ENCODE measurements around the gene MIER3. TPM values are rescaled to one million over a fixed set of nuclear protein-coding genes. Genes with fewer than 3 reads are reported as not detected.

Gene MIER3
- total and polyA plus RNA-seq, 2 of the 13 experiments (the other 11 are each of a cell fraction or from before 2014, with no cell fraction given), result 14.6 to 38.8 TPM

DNA sequence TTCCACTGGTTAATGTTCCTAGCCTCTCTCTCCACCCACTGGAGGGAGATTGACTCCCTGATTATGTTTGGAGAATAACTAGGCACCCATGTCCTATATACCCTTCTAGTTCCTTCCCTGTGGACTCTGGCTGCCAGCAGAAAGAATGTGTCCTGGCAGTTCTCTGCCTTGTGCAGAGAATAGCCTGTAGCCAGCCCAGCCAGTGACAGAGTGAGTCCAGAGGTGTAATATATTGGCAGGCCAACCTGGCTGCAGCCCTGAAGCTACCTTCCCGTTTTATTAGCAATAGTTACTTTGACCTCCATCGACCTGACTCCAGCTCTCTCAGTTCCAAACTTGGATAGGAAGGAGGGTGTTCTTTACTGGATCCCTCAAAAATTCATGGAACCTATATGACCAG, 34.4 kb downstream of the MIER3 start (continued):
- TF ChIP-seq, protein P1, sequence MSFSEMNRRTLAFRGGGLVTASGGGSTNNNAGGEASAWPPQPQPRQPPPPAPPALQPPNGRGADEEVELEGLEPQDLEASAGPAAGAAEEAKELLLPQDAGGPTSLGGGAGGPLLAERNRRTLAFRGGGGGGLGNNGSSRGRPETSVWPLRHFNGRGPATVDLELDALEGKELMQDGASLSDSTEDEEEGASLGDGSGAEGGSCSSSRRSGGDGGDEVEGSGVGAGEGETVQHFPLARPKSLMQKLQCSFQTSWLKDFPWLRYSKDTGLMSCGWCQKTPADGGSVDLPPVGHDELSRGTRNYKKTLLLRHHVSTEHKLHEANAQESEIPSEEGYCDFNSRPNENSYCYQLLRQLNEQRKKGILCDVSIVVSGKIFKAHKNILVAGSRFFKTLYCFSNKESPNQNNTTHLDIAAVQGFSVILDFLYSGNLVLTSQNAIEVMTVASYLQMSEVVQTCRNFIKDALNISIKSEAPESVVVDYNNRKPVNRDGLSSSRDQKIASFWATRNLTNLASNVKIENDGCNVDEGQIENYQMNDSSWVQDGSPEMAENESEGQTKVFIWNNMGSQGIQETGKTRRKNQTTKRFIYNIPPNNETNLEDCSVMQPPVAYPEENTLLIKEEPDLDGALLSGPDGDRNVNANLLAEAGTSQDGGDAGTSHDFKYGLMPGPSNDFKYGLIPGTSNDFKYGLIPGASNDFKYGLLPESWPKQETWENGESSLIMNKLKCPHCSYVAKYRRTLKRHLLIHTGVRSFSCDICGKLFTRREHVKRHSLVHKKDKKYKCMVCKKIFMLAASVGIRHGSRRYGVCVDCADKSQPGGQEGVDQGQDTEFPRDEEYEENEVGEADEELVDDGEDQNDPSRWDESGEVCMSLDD (CRISPR knock-in tag; IDR thresholded peaks at IDR 0.05; ENCODE audit: borderline replicate concordance), result no peak
- TF ChIP-seq PHF5A (CRISPR knock-in tag; IDR thresholded peaks at IDR 0.05; ENCODE audit: low read depth, unreplicated experiment) (no peak), MAFK (conservative IDR thresholded peaks at IDR 0.05 in 1 of 2, IDR thresholded peaks at IDR 0.05 in 1 of 2; ENCODE audit: low read length in 2 of 2) (no peak), GMEB1 (CRISPR knock-in tag; IDR thresholded peaks at IDR 0.05; ENCODE audit: borderline replicate concordance) (no peak), NBN (conservative IDR thresholded peaks at IDR 0.05) (no peak)

GRCh38 chr5:56914678-56915077, 37.2 kb downstream of the MIER3 start:
- Histone ChIP-seq H3K4me1 (ENCODE audit: insufficient read depth, low read length) (peaks cover 34% of the 10 kb centered on the region), H3K27ac (ENCODE audit: extremely low read length, insufficient read depth, low read length) (no peak overlapping the region), H3K27me3 (ENCODE audit: control insufficient read depth in 1 of 2, insufficient read depth in 2 of 2, low read length in 2 of 2) (no peaks in the 10 kb centered on the region; a peak in 1 of 5 replicates), H3K9ac (ENCODE audit: insufficient read depth, low read depth, low read length) (no peak overlapping the region), H3K4me2 (ENCODE audit: low read depth, low read length) (no peak overlapping the region), H4K20me1 (ENCODE audit: insufficient read depth, low read length) (no peaks in the 10 kb centered on the region), H3K9me3 (ENCODE audit: low read length) (no peaks in the 10 kb centered on the region), H2AFZ (ENCODE audit: low read length) (no peak overlapping the region), H3K4me3 (replicated peaks in 1 of 3; ENCODE audit: insufficient read depth in 1 of 3, low read depth in 2 of 3, low read length in 3 of 3) (no peak overlapping the region), H3K36me3 (replicated peaks in 1 of 2; ENCODE audit: control insufficient read depth in 1 of 2, insufficient read depth in 2 of 2, low read length in 2 of 2) (no peaks in the 10 kb centered on the region; a peak in 2 of 5 replicates), H3K79me2 (ENCODE audit: insufficient read depth, low read length) (peaks cover 12% of the 10 kb centered on the region)
- TF ChIP-seq SP4 (CRISPR knock-in tag; IDR thresholded peaks at IDR 0.05) (no peak), GMEB1 (CRISPR knock-in tag; IDR thresholded peaks at IDR 0.05; ENCODE audit: borderline replicate concordance) (no peak), NR1H2 (CRISPR knock-in tag; IDR thresholded peaks at IDR 0.05; ENCODE audit: borderline replicate concordance, low read depth) (no peak)
- no peak for DNase-seq (ENCODE audit: low spot score)
- intact Hi-C loops (cut with micrococcal nuclease; ENCODE audit: unreplicated experiment) (loop anchor here (5.0 kb wide), 1 partner anchor 38 kb away; the partner anchor contains the start of gene MIER3), in situ Hi-C loops (cut with HindIII; ENCODE audit: extremely low pct_ligation_motif_present, low pct_unique_long_range_greater_than_20kb) (no loop called here)
- no TSS peak for BruUV-seq (replicated peaks)
- no peak for FAIRE-seq
- ATAC-seq, result no peak
- 97% methylated on average over 2 of the region's 2 CpGs for WGBS (ENCODE audit: low lambda C conversion rate)
- ChIA-PET POLR2A (no interaction called here), CTCF (ENCODE audit: low intra/inter-chr PET ratio, low total read pairs) (no interaction called here)
